ENCODE results near the gene CD163L1. TPM values are rescaled to one million over a fixed set of nuclear protein-coding genes. Genes with fewer than 3 reads are reported as not detected.

Gene CD163L1
- total RNA-seq, 4 donors from 2014 or later: 0.20 to 6.4 (median 3.2) TPM

- Histone ChIP-seq H3K4me1 (no peaks in the 10 kb centered on the region), H3K36me3 (no peaks in the 10 kb centered on the region), H3K9me3 (no peaks in the 10 kb centered on the region), H3K4me3 (no peak overlapping the region), H3K27ac (no peak overlapping the region), H3K27me3 (no peaks in the 10 kb centered on the region)
- in situ Hi-C loops (cut with MboI; ENCODE audit: low pct_ligation_motif_present in 1 of 4, low pct_unique_long_range_greater_than_20kb in 1 of 4, low sequenced_read_pairs in 3 of 4) (no loop called here), intact Hi-C loops (cut with DNase I; ENCODE audit: low total_unique reads) (no loop called here)
- TF ChIP-seq POLR2A (IDR thresholded peaks at IDR 0.05) (no peak), POLR2AphosphoS5 (IDR thresholded peaks at IDR 0.05) (no peak), CTCF (IDR thresholded peaks at IDR 0.05) (no peak), EP300 (IDR thresholded peaks at IDR 0.05; ENCODE audit: low read depth) (no peak)
- no peak for DNase-seq
- 74 to 75% methylated on average over 7 of the region's 7 CpGs for WGBS, 2 donors (ENCODE audit: low coverage in 1 of 2)
Observed at GRCh38 chr12:7450667-7451066, 6.7 kb upstream of the CD163L1 start.

DNA sequence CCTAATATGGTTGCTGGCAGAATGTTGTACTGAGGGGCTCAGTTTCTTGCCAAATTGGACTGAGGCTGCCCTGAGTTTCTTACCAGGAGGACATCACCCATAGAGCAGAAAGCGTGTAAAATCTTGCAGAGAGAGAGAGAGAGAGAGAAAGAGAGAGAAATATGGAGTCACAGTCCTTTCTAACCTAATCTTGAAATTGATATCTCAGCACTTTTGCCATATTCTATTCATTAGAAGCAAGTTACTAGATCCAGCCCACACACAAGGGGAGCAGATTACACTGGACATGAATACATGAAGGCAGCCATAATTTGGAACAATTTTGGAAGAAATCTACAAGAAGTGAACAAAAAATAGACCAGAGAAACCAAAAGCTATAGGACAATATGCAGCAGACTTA, 4.1 kb upstream of the CD163L1 start:
- in situ Hi-C loops (cut with MboI; ENCODE audit: low pct_ligation_motif_present in 1 of 4, low pct_unique_long_range_greater_than_20kb in 1 of 4, low sequenced_read_pairs in 3 of 4): no loop called here

GRCh38 chr12:7444537-7444936, 584 bp upstream of the CD163L1 start:
- TF ChIP-seq EP300 (IDR thresholded peaks at IDR 0.05; ENCODE audit: low read depth) (no peak), POLR2A (IDR thresholded peaks at IDR 0.05) (no peak), POLR2AphosphoS5 (IDR thresholded peaks at IDR 0.05) (no peak), CTCF (IDR thresholded peaks at IDR 0.05) (no peak)
- intact Hi-C loops (cut with DNase I; ENCODE audit: low total_unique reads): no loop called here
- DNase-seq: no peak
- Histone ChIP-seq H3K36me3 (no peaks in the 10 kb centered on the region), H3K4me3 (no peak overlapping the region), H3K27ac (peak overlapping the region in 1 of 4 donors; percentile 7), H3K4me1 (peaks cover 0 to 3% (median 0%) of the 10 kb centered on the region in 4 donors), H3K27me3 (peaks cover 18% of the 10 kb centered on the region), H3K9me3 (no peaks in the 10 kb centered on the region)
- in situ Hi-C loops (cut with MboI; ENCODE audit: low pct_ligation_motif_present in 1 of 4, low pct_unique_long_range_greater_than_20kb in 1 of 4, low sequenced_read_pairs in 3 of 4): no loop called here
- WGBS, 2 donors (ENCODE audit: low coverage in 1 of 2): 79 to 80% methylated on average over 4 of the region's 4 CpGs

More for the DNA sequence above, 4.1 kb upstream of the CD163L1 start:
- intact Hi-C loops (cut with DNase I; ENCODE audit: low total_unique reads): no loop called here
- Histone ChIP-seq H3K27me3 (no peaks in the 10 kb centered on the region), H3K4me1 (peaks cover 0 to 3% (median 0%) of the 10 kb centered on the region in 4 donors), H3K9me3 (no peaks in the 10 kb centered on the region), H3K36me3 (no peaks in the 10 kb centered on the region), H3K27ac (no peak overlapping the region), H3K4me3 (no peak overlapping the region)
- 73 to 75% methylated on average over 1 of the region's 1 CpG for WGBS, 2 donors (ENCODE audit: low coverage in 1 of 2)
- TF ChIP-seq EP300 (IDR thresholded peaks at IDR 0.05; ENCODE audit: low read depth): no peak
- TF ChIP-seq POLR2A (IDR thresholded peaks at IDR 0.05): no peak
- no peak for TF ChIP-seq POLR2AphosphoS5 (IDR thresholded peaks at IDR 0.05)
- DNase-seq: no peak

GRCh38 chr12:7441216-7441615, 2.7 kb downstream of the CD163L1 start:
- WGBS, 2 donors (ENCODE audit: low coverage in 1 of 2): 88 to 100% methylated on average over 1 of the region's 1 CpG
- Histone ChIP-seq H3K9me3 (no peaks in the 10 kb centered on the region), H3K4me1 (peaks cover 0 to 3% (median 0%) of the 10 kb centered on the region in 4 donors), H3K27ac (no peak overlapping the region), H3K4me3 (no peak overlapping the region), H3K27me3 (peaks cover 18% of the 10 kb centered on the region), H3K36me3 (no peaks in the 10 kb centered on the region)
- in situ Hi-C loops (cut with MboI; ENCODE audit: low pct_ligation_motif_present in 1 of 4, low pct_unique_long_range_greater_than_20kb in 1 of 4, low sequenced_read_pairs in 3 of 4) (no loop called here), intact Hi-C loops (cut with DNase I; ENCODE audit: low total_unique reads) (no loop called here)
- no peak for TF ChIP-seq CTCF (IDR thresholded peaks at IDR 0.05)
- no peak for TF ChIP-seq POLR2A (IDR thresholded peaks at IDR 0.05)
- TF ChIP-seq EP300 (IDR thresholded peaks at IDR 0.05; ENCODE audit: low read depth): no peak
- TF ChIP-seq POLR2AphosphoS5 (IDR thresholded peaks at IDR 0.05): no peak
- DNase-seq: no peak

Data from transverse colon (tissue), 4 donors.